ENCODE data around the gene IFNGR2. TPM values are rescaled to one million over a fixed set of nuclear protein-coding genes. Genes with fewer than 3 reads are reported as not detected.

IFNGR2 gene
- total RNA-seq, 4 donors from 2014 or later = 25.4 to 67.6 (median 58.3) TPM

DNA sequence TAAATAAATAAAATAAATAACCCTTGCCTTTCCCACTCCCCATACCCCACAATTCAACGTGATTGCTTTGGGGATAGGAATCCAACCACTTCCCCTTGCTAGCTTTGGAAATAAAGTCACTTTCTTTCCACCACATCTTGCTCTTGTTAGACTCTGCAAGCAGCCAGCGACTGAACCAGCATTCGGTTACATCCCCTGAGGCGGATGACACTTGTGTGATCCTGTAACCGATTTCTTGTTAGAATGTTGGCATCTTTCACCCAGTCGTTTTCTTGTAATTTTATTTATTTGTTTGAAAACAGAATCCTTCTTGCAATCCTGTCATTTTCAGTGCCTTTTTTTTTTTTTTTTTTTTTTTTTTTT is 1.6 kb upstream of the IFNGR2 start:
- H3K9me3 ChIP-seq = no peaks in the 10 kb centered on the region
- TF ChIP-seq POLR2A (IDR thresholded peaks at IDR 0.05) = no peak
- TF ChIP-seq, protein P1, sequence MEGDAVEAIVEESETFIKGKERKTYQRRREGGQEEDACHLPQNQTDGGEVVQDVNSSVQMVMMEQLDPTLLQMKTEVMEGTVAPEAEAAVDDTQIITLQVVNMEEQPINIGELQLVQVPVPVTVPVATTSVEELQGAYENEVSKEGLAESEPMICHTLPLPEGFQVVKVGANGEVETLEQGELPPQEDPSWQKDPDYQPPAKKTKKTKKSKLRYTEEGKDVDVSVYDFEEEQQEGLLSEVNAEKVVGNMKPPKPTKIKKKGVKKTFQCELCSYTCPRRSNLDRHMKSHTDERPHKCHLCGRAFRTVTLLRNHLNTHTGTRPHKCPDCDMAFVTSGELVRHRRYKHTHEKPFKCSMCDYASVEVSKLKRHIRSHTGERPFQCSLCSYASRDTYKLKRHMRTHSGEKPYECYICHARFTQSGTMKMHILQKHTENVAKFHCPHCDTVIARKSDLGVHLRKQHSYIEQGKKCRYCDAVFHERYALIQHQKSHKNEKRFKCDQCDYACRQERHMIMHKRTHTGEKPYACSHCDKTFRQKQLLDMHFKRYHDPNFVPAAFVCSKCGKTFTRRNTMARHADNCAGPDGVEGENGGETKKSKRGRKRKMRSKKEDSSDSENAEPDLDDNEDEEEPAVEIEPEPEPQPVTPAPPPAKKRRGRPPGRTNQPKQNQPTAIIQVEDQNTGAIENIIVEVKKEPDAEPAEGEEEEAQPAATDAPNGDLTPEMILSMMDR (IDR thresholded peaks at IDR 0.05) = no peak
- H3K27ac ChIP-seq = peak overlapping the region in 1 of 2 donors; percentile 93
- no peak overlapping the region for H3K4me3 ChIP-seq
- DNase-seq = no peak
- no peaks in the 10 kb centered on the region for H3K4me1 ChIP-seq
- no peaks in the 10 kb centered on the region for H3K36me3 ChIP-seq
- intact Hi-C loops (cut with DNase I; ENCODE audit: low total_unique reads) = no loop called here
- H3K27me3 ChIP-seq = no peaks in the 10 kb centered on the region

DNA sequence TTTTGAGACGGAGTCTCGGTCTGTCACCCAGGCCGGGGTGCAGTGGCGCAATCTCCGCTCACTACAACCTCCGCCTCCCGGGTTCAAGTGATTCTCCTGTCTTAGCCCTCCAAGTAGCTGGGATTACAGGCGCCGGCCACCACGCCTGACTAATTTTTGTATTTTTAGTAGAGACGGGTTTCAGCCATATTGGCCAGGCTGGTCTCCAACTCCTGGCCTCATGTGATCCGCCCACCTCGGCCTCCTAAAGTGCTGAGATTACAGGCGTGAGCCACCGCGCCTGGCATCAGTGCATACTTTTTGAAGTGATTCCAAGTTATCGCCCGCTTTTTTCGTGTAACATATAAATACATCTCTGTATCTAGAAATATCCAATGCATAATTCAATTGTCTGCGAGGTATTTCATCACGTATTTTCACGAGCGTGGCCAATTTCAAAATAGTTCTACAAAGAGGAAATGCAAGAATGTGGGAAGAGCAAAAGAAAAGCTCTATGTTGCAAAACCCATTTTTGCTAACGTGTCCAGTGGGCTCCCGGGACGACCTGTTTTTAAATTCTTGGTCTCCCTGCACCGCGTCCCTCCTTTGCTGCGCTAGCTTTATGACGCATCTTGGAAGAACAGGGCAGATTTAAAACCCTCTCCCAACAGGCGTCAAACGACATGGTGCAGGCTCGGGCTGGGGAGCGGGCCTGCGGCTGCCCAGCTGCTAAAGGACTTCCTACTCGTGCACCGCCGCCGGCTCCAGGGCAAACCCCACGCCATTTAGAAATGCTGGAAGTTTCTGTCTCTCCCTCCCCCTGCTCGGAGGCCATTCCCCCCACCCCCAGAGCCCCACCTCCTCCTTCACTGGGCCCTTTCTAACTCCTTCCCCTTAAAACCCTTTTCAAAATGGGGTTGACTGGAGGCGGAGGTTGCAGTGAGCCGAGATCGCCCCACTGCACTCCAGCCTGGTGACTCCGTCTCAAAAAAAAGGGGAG is 923 bp upstream of the IFNGR2 start:
- H3K36me3 ChIP-seq = no peaks in the 10 kb centered on the region
- DNase-seq = peak; percentile 73 to 78
- TF ChIP-seq, protein P1 (IDR thresholded peaks at IDR 0.05) = no peak
- peak; percentile 28 to 32 for TF ChIP-seq POLR2A (IDR thresholded peaks at IDR 0.05)
- no peaks in the 10 kb centered on the region for H3K27me3 ChIP-seq
- peak overlapping the region; percentile 60 to 91 for H3K4me3 ChIP-seq
- H3K9me3 ChIP-seq = no peaks in the 10 kb centered on the region
- no peaks in the 10 kb centered on the region for H3K4me1 ChIP-seq
- intact Hi-C loops (cut with DNase I; ENCODE audit: low total_unique reads) = no loop called here
- H3K27ac ChIP-seq = peak overlapping the region; percentile 83 to 93

DNA sequence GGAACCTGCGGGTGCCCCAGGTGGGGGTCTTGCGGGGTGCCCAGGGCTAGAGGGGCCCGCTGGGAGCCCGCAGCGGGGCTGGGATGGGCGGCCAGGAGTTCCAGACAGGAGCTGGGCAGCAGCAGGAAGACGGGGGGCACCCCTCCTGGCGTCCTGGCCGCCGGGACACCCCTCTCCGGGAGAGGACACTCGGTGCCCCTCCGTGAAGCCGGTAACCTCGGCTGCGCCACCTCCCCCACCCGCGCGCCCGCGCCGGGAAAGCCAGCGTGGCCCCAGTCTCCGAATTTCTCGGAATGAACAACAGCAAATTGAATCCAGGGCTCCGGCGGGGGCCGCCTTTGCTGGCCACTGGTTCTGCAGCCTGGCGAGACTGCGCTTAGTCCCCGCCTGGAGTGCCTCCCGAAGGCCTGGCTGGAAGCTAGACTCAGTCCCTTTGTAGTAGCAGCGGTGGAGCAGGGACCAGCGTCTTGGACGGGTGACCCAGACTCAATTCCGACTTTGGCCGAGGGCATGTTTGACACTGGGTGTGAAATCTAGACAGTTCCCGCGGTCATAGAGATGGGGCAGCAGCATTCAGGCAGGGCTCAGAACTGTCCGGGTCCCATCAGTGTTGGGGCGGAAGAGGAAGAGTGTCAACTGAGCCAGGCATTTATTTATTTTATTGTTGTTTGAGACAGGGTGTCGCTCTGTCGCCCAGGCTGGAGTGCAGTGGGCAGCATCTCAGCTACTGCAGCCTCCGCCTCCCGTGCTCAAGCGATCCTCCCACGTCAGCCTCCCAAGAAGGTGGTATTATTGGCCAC is 773 bp downstream of the IFNGR2 start:
- TF ChIP-seq POLR2A (IDR thresholded peaks at IDR 0.05) = peak in 1 of 2 donors; percentile 10
- TF ChIP-seq, protein P1 (IDR thresholded peaks at IDR 0.05) = no peak
- Histone ChIP-seq H3K27me3 (no peaks in the 10 kb centered on the region), H3K4me1 (no peaks in the 10 kb centered on the region), H3K4me3 (peak overlapping the region; percentile 60 to 91), H3K9me3 (no peaks in the 10 kb centered on the region), H3K27ac (peak overlapping the region; percentile 83 to 93), H3K36me3 (no peaks in the 10 kb centered on the region)
- peak; percentile 54 to 63 for DNase-seq
- intact Hi-C loops (cut with DNase I; ENCODE audit: low total_unique reads) = no loop called here

DNA sequence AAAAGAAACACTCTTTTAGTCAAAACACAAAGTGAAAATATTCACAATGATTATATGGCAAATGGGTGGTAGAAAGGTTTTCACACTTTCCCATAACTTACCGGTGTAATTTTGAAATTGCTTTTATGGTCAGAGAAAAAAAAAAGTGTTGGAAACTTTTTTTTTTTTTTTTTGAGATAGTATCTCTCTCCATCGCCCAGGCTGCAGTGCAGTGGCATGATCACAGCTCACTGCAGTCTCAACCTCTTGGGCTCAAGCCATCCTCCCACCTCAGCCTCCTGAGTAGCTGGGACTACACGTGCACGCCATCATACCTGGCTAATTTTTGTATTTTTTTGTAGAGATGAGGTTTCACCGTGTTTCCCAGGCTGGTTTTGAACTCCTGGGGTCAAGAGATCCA is 3.3 kb downstream of the IFNGR2 start:
- intact Hi-C loops (cut with DNase I; ENCODE audit: low total_unique reads) = no loop called here
- Histone ChIP-seq H3K4me1 (no peaks in the 10 kb centered on the region), H3K9me3 (no peaks in the 10 kb centered on the region), H3K27ac (no peak overlapping the region), H3K36me3 (no peaks in the 10 kb centered on the region), H3K4me3 (no peak overlapping the region), H3K27me3 (no peaks in the 10 kb centered on the region)
- DNase-seq = no peak
- no peak for TF ChIP-seq POLR2A (IDR thresholded peaks at IDR 0.05)
- TF ChIP-seq, protein P1 (IDR thresholded peaks at IDR 0.05) = no peak
